GM18907 (cell line): ENCODE results near the gene ZNF618.

Source experiments
- ATAC-seq: cut with Tn5 transposase; IDR thresholded peaks from one replicate; pipeline ENCODE4 v1.9.1; 2021; ENCODE audit warnings: mild to moderate bottlenecking, moderate library complexity; ENCODE audit not compliant: unreplicated experiment

ZNF618 gene

DNA sequence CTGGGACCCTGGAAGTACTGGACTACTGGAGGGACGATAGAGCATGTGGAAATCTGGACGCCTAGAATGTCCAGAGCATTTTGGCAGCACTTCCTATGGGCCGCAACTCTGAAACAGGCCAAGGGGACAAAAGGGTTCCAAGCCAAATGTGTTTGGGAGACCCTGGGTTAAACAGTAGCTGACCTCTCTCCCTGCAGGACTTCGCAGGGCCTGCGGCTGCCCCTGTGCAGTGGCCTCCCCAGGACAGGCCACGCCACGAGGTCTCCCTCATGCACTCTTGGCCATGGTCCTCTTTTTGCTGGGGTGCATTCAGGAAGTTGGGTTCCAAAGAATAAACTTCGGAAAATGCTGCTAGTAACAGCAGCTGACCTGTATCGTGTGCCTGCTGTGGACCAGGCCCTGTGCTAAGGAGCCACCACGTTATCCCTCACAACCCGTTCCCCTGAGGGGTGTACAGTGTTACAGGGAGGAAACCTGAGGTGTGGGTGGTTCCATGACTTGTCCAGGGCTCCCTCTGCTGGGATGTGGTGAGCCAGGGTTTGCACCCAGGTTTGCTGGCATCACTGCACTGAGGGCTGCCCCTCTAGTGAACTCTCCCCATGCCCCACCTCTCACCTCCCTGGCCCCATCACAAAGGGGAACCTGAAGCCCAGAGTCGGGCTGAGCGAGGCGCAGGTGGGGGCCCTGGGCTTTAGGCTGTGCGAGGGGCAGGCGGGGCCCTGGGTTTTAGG is 122.6 kb downstream of the ZNF618 start:
- no peak for ATAC-seq

DNA sequence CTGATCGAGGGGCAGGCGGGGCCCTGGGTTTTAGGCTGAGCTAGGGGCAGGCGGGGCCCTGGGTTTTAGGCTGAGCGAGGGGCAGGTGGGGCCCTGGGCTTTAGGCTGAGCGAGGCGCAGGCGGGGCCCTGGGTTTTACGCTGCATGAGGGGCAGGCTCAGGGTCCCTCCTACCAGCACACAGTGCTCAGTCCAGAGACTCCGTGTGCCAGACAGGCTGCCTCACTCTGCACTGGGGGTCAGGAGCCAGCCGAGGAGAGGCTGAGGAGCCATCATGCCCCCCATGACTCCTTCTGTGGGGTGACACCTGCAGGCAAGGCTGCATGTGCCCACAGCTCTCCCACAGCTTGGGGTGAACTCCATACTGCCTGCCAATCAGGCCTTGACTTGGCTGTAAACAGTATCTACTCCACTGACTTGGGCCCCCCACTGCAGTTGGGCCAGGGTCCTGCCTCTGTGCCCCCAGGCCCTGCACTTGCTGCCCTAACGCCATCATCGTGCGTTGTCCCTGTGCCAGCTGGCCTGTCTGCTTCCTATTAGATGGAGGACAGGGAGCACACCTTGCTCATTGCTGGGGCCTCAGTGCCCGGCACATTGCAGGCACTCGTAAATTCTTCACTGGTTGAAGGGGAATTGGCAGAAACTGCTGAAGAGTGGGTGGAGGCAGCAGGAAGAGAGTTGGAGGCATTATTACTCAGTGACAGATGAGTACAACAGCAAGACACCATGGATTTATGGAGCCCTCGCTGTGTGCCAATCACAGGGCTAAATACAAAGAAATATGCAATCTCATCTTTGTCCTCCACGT is 123.3 kb downstream of the ZNF618 start:
- ATAC-seq: no peak

DNA sequence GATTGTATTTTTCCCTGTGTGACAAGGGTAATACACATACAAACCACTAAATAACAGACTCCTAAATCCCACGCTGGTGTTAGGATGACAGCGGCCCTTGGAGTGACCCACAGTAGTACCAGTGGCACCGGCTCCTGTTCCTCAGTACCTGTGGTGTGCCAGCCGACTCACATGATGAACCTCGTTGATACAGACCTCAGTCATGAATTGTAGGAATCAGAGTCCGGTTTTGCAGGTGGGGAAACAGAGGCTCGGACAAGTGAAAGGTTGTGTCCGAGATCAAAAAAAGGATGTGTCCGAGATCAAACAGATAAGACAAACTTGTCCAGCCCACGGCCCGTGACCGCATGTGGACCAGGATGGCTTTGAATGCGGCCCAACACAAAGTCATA is 124.0 kb downstream of the ZNF618 start:
- no peak for ATAC-seq

DNA sequence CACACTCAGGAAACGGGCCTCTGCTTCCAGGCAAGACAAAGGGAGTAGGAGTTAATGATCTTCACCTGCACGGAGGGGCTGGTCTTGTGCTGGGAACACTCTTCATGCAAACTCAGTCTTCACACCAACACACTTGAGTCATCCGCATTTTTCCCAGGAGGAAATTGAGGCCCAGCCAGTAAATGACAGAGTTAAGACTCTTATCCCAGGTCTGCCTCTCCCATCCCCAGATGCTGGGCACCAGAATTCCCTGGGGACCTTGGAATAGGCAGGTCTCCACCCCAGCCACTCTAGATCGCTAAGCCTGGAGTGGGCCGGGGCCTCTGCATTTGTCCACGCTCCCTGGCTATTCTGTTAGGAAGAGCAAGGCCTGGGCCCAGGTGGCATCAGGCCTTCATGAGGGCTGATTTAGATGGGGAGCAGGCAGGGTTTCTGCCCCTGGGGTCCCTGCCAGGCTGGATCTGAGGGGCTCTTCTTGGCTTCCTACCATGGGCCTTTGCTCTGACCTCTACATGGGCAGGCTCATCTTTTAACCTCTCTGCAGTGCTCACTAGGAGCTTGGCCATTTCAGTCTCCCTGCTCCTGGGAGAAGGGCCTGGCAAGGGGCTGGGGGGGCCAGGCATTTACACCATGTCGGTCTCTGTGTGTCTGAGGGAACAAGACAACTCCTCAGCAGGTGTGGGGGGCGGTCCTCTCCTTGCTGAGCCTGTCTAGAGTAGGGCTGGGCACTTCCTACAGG is 124.7 kb downstream of the ZNF618 start:
- no peak for ATAC-seq

DNA sequence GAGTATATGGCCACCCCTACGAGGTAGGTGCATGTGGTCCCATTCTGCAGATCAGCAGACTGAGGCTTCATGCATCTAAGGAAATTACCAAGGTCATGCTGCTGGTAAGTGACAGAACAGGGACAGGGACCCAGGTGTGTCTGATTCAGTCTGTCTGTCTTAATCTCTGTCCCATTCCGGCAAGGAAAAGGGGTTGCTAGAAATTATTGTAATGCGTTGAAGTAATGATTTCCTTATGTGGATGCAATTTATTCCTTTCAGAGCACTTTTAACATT is 125.2 kb downstream of the ZNF618 start:
- ATAC-seq: no peak

DNA sequence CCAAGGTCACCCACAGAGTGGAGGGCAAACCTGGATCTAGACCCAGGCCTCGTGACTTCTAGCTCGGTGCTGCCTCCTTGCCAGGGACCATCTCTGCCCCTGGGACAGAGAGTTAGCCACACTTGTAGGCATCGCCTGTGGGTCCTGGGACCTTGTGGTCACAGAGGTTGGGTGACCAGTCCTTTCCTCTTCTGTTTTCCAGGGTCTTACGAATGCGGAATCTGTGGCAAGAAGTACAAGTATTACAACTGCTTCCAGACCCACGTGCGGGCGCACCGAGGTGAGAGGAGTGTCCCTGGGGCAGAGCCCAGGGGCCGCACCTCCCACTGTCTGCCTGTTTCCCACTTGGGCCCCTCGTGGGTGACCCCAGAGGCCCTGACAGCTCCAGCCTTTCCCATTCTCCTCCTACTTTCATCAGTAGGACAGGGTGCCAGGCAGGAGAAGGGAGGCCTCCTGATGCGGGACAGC is 125.7 kb downstream of the ZNF618 start:
- no peak for ATAC-seq

DNA sequence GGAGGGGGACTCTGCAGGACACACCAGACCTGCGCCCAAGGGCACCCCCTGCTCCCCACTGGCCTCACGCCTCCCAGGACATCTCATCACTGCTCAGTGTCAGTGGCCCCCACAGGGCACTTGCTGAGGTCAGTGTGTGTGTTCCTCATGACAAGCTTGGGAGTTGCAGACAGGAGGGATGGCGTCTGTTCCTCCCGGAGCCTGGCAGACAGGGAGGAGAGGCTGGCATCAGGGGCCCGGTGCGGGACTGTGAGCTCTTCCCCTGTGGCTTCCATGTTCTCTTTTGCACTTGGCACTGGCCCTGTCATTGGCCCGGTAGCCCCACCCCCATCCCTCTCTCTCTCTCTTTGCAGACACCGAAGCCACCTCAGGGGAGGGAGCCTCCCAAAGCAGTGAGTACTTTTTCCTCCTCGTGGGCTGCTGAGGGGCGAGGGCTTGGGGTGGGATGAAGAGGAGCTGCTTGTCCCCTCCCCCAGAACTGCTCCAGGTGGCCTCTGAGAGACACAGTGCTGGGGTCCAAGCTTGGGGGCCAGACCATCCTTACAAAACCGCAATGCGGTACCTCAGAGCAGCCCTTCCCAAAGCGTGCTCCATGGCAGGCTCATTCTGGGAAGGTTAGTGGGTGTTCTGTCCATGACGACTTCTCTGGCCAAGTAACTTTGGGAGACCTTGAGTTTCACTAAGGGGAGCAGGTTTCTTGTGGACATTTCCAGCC is 126.3 kb downstream of the ZNF618 start:
- ATAC-seq: no peak

DNA sequence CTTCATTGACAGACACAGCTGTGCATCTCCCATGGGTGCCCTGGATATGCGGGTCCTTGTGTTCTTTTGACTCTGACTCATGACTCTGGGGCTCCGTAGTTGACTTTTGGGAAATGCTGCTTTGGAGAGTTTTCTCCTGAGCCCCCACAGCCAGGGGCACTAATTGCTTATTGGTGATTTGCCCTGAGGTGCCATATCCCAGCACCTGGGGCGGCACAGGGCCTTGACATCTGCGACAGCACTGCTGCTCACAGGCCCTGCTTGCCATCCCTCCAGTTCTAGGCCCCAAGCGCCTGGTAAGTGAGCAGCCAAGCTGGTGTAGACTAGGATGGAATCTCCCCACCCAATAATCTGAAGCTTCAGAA is 126.9 kb downstream of the ZNF618 start:
- no peak for ATAC-seq

DNA sequence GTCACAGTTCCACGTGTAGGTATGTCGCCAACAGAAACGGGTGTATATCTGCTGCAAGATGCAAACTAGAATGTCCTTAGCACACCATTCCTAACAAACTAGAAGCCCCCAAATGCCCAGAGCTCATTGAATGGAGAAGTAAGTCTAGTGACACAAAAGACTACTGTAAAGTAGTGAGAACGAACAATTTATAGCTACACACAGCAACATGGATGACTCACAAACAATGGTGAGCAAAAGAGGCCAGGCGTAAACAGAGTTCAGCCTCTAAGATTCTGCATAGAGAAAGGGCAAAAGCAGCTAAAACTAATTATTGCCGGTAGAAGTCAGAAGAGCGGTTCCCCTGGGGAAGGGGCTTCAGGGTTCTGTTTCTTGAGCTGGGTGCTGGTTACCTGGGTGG is 127.2 kb downstream of the ZNF618 start:
- ATAC-seq: no peak

DNA sequence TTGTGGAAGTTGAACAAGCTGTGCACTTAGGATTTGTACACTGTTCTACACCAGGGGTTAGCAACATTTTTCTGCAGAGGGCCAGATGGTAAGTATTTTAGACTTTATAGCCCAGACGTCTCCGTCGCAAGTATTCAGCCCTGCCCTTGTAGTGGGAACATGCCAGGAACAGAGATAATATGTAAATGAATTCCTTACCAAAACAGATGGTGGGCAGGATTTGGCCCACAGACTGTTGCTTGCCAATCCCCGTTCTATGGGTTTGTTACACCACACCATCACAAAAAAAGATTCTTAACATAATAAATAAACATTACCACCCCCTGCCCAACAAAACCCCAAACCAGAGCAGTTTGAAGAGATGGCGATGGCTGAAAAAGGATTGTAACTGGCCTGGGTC is 127.6 kb downstream of the ZNF618 start:
- ATAC-seq: no peak

DNA sequence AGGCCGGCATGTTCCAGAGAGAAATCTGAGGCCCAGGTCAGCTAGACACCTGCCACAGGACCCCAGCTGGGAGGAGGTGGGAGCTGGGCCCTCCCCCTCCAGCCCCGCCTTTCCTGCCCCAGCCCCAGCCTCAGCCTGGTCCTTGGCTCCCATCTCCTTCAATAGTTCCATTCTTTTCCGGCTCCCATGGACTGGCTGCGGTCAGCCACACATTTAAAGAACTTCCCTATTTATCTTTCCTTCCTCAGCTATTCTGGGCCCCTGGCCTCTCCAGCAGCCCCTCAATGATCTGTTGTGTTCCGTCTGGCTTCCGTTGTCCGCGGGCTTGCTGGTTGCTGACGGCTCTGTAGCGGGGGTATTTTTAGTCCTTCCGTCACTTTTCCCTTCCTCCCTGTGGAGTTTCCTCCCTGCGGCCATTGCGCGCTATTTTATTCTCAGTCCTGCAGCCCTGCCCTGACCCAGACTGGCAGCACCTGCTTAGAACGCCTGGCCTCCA is 128.2 kb downstream of the ZNF618 start:
- no peak for ATAC-seq

DNA sequence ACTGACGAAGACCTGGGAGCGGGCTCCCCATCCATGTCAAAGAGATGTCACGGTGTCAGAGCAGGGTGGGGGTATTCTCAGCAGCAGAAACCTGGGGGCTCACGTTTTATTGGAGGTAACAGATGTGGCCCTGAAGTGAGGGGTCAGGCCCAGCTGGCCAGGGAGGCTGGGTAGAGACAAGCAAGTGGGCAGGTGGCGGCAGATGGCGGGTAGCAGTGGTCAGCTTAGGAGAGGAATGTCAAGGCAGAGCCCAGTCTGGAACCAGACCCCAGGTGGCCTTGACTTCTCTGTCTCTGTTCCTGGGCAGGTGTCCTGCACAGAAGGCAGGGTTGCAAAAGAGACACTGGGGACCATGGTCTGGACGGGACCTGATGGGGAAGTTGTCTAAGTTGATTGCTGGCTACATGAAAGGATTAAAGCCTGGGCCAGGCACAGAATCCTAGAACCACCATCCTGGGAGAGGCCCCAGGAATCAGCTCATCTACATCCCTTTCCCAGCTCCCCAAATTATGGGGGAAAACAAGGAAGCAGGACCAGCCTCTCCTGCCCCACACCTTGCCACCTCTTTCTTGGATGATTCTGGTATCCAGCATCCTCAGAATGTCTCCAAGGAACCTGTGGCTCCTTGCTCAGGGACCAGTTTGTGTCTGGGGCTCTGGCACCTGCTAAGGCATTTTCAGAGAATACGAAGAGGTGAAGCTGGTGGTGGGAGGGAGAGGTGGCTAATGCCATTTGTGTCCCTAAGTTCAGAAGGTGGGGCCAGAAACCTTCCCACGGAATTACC is 129.5 kb downstream of the ZNF618 start:
- no peak for ATAC-seq

DNA sequence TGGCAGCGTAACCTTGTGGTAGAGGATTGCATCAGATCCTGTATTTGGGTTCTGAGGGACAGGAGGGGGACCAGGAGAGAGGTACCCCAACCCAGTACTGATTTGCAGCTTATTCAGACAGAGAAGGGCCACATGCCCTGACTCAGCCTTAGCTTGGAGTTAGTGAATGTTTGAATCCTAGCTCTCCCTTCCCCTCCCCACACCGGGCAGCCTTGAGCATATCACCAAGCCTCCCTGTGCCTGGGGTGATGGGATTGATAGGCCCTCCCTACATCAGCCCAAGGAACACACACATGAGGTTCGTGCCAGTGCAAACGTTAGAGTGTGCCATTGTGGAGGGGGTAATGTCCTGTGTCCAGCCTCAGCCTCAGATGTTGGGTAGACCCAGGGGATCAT is 130.0 kb downstream of the ZNF618 start:
- ATAC-seq: no peak

DNA sequence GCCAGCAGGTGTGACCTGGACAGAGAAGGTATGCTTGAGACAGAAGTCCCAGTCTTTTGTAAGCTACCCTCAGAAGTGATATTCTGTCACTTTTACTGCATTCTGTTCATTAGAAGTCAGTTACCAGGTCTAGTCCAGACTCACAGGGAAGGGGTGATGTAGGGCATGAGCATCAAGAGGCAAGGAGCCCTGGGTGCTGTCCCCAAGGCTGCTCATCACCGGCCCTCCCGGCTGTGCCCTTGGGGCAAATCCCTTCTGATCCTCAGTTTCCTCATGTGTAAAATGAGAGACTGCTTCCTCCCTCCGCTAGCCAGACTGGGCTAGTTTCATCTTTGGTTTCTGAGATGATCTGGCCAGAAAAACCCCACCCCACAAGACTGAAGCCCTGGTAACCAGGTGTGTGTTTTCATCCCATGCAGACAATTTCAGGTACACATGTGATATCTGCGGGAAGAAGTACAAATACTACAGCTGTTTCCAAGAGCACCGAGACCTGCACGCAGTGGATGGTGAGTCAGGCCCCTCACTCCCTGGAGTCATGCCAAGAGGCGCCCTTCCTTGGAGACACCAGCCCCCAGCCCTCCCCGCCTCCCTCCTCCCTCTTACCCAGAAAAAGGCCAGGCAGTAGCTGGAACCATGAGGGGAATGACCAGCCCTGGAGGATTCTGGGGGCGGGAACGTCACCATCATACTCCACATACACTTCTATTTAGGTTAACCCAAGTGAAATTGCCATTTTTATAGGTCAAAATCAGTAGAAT is 131.0 kb downstream of the ZNF618 start:
- no peak for ATAC-seq

DNA sequence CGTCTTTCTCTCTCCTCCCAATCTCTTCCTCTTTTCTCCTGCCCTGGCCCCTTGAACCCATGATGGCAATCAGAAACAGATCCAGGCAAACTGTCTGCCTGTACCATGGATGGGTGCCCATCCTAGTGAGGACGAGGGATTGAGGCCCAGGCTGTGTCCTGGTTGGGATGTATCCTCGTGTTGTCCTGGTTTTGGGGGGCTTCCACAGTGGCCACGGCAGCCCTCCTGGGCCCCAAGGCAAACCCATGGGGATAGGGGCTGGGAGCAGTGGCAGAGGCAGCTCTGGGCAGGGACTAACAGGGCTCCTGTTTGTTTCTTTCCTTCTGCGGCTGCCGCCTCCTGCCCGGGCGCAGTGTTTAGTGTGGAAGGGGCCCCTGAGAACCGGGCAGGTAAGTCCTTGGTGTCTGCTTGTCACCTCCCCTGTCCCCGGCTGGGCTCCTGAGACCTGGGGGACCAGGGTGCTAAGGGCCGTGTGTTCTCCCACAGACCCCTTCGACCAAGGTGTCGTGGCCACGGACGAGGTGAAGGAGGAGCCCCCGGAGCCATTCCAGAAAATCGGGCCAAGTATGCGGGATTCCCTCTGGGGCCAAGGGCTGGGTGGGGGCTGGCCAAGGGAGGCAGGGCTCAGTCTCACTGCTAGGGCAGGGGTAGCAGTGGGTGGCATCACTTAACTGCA is 132.0 kb downstream of the ZNF618 start:
- no peak for ATAC-seq

DNA sequence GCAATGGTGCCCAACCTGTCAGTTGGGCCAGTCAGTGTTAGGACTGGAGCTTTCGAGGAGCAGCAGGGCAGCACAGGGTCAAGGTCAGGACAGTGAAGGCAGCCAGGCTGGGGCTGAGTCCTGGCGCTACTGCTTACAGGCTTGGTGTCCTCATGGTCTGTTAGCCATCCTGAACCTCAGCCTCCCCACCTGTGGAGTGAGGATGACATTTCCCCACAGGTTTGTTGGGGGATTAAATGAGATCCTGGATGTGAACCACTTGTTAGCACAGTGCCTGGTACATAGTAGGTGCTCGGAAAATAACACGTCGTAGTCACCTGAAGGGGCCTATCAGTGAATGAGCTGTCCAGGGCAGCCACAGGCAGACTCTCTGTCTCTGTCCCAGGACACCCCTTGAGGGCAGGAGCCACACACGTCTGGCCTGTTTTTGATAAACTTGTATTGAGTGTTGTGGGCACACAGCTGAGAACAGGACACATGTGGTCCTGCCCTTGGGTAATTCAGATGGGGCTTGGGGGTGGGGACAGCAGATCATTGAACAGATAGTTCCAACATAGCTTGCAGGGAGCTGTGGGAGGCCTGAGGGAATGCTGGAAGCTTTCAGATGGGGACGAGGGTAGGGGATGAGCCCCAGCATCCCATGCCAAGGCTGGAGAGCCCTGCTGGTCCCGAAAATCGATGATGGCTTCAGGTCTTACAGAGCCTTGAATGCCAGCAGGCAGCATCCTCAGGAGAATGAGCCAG is 132.7 kb downstream of the ZNF618 start:
- ATAC-seq: no peak

DNA sequence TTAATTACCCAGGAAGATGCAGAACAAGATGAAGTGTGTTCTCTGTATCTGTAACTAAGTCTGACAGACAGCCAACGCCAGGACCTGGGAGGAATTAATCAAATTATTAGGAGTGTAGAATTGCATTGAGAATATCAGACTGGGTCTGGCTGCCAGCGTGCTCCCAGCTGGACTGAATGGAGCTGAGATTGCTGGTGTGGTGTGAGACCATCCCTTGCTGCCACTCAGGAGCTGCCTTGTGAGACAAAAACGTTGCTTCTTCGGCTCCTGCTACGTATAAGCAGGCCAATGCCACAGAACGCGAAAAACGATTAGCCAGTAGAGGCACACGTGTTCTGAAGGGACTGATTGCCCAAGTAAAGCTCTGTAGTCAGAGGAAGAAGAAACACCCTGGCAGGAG is 135.2 kb downstream of the ZNF618 start:
- no peak for ATAC-seq

DNA sequence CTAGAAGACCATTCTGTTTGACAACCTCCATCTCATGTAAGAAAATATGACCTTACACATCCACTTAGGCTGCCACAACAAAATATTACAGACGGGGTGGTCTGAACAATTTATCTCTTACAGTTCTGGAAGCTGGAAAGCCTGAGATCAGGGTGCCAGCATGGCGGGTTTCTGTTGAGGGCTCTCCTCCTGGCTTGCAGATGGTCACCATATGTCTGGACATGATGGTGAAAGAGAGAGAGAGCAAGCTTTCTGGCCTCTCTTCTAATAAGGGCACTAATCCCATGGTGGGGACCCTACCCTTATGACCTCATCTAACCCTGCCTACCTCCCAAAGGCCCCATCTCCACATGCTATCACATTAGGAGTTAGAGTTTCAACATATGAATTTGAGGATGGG is 136.0 kb downstream of the ZNF618 start:
- no peak for ATAC-seq
